Prostate gland (tissue), 2 donors: ENCODE measurements around the gene KDSR. TPM values are rescaled to one million over a fixed set of nuclear protein-coding genes. Genes with fewer than 3 reads are reported as not detected.

Experiments used
- DNase-seq: peaks from one replicate; pipeline ENCODE4 v3.0.0-alpha.2; 2019; ENCODE audit warnings: low spot score
- H3K27ac ChIP-seq, 2 donors: fragments of 200-600 bp; sonication (generic); 2 replicates each; pipeline ENCODE4 v1.5.1; 2017 to 2019
- H3K27me3 ChIP-seq: fragments of 200-600 bp; sonication (generic); replicated peaks from 2 replicates; pipeline ENCODE4 v1.5.1; 2019; ENCODE audit not compliant: insufficient read depth
- H3K36me3 ChIP-seq, 2 donors: fragments of 200-600 bp; sonication (generic); 1 replicate in 1 of 2; 2 replicates in 1 of 2; pipeline versions ENCODE4 v1.5.1 to v1.8.1; 2017 to 2019
- H3K4me1 ChIP-seq: fragments of 200-600 bp; sonication (generic); replicated peaks from 2 replicates; pipeline ENCODE4 v1.5.1; 2019
- H3K4me3 ChIP-seq, 2 donors: fragments of 200-600 bp; sonication (generic); 2 replicates each; pipeline ENCODE4 v1.5.1; 2017 to 2019
- H3K9me3 ChIP-seq: fragments of 200-600 bp; sonication (generic); 2 replicates; pipeline ENCODE4 v1.5.1; 2017
- CTCF ChIP-seq, 4 experiments: fragments of 200-600 bp in 2 of 4; fragments of 450-650 bp in 2 of 4; sonication (generic) in 2 of 4; IDR thresholded peaks; 1 replicate in 3 of 4; 2 replicates in 1 of 4; pipeline ENCODE4 v1.5.1; 2016 to 2019; ENCODE audit warnings: antibody characterized with exemption in 4 of 4, mild to moderate bottlenecking in 2 of 4, moderate library complexity in 2 of 4
- POLR2A ChIP-seq: fragments of 450-650 bp; IDR thresholded peaks from one replicate; pipeline ENCODE4 v1.6.1; 2016; ENCODE audit warnings: antibody characterized with exemption, mild to moderate bottlenecking
- POLR2AphosphoS5 ChIP-seq: sonication (generic); formaldehyde crosslinking; IDR thresholded peaks from one replicate; pipeline ENCODE4 v1.6.1; 2017; ENCODE audit warnings: antibody characterized with exemption
- WGBS: methylation state at CpG from one replicate; pipeline ENCODE4 v1.1.5; 2018; 5-methylcytosine and 5-hydroxymethylcytosine counted together
- intact Hi-C: fragments of 100-400 bp; cut with DNase I; formaldehyde crosslinking; loops from one replicate; pipeline ENCODE4 v1.14.2; 2022
- total RNA-seq, 2 donors: library from RNA; depleted of rRNA; stranded (reverse); fragments of >200 nt; gene quantifications; one replicate each; pipeline ENCODE4 v1.1.0, GENCODE V29; 2016

The KDSR gene
- total RNA-seq, 2 donors from 2014 or later = 46.1 to 52.3 TPM

DNA sequence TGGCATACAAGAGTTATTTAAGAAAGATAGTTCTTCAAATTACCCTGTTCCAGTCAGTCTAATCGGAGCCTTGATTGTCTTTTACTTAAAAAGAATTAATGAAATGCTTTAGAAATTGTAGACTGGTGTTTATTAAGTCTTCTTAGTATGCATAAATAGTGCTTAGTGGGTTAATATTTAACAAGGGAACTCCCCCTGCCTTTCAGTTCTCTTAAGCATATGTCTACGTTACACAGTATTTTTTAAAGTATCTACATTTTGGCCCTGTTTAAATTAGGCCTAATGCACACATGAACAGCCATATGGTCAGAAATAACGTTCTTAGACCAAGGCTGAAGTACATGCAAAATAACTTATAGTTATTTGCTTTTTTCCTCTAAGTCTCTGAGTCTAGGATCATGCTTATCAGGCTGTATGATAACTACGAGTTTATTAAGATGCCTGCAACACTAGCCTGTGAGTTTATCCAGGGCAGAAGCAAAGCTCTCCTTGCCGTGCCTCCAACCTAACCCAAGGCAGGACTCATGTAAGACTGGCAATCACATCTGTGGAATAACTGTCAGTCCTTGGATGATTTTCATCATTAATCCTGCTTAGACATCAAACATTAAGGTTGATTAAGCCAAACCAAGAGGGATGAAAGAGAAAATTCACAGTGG, 54.1 kb downstream of the KDSR start:
- Histone ChIP-seq H3K4me1 (no peaks in the 10 kb centered on the region), H3K27ac (no peak overlapping the region), H3K36me3 (no peaks in the 10 kb centered on the region), H3K4me3 (no peak overlapping the region), H3K27me3 (no peaks in the 10 kb centered on the region), H3K9me3 (no peaks in the 10 kb centered on the region)
- DNase-seq = no peak
- intact Hi-C loops = no loop called here
- no peak for TF ChIP-seq CTCF (IDR thresholded peaks at IDR 0.05)
- TF ChIP-seq POLR2AphosphoS5 = no peak
- no peak for TF ChIP-seq POLR2A
- 45% methylated on average over 5 of the region's 5 CpGs for WGBS

GRCh38 chr18:63312019-63312409, 55.0 kb downstream of the KDSR start:
- no peak overlapping the region for H3K27ac ChIP-seq
- no peaks in the 10 kb centered on the region for H3K4me1 ChIP-seq
- intact Hi-C loops = no loop called here

DNA sequence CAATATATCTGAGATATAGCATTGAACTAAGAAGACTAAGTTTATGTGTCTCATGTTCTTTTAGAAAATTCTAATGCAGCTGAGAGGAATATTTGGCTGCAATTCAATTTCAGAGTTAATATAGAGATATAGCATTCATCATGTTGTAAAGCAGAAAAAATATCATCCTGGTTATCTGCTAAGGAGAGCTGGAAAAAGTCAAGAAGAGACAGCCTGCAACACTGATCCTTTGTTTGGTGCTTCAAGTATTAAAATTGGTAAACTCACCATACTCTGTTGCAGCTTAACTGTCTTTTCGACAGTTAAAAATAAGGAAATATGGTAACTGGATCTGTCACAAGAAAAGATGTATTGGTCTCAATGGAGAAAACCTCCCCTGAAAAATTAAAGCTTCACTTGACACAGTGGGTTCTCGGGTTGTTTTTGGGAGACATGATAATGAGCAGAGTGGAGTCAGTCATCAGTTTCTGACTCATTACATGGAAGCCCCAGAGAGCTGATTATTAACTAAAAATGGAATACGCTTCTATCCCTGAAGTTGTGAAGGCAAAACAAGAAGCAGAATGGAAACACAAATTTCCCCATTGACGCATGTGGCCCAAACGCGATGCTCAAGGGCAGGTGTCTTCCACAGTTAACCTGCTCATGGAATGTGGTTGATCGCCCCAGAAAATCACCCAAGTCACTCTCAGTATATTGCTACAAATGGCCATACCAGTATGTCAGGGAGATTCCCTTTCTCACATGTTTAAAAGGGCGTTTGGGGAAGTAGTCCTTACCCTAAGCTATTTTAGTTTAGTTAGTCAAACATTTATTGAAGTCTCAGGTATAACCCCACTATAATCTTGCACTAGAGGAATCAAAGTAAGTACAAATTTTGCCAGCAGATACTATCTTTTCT, 55.6 kb downstream of the KDSR start:
- Histone ChIP-seq H3K4me3 (no peak overlapping the region), H3K9me3 (no peaks in the 10 kb centered on the region), H3K27ac (no peak overlapping the region), H3K4me1 (no peaks in the 10 kb centered on the region), H3K36me3 (no peaks in the 10 kb centered on the region), H3K27me3 (no peaks in the 10 kb centered on the region)
- intact Hi-C loops = no loop called here
- no peak for TF ChIP-seq POLR2AphosphoS5
- no peak for TF ChIP-seq CTCF (IDR thresholded peaks at IDR 0.05)
- no peak for TF ChIP-seq POLR2A
- 88% methylated on average over 8 of the region's 8 CpGs for WGBS
- DNase-seq = no peak

More at GRCh38 chr18:63312019-63312409, 55.0 kb downstream of the KDSR start:
- WGBS = 92% methylated on average over 3 of the region's 3 CpGs
- no peak for DNase-seq
- H3K27me3 ChIP-seq = no peaks in the 10 kb centered on the region
- H3K9me3 ChIP-seq = no peaks in the 10 kb centered on the region
- H3K36me3 ChIP-seq = no peaks in the 10 kb centered on the region
- H3K4me3 ChIP-seq = no peak overlapping the region
- TF ChIP-seq POLR2A (no peak), POLR2AphosphoS5 (no peak), CTCF (IDR thresholded peaks at IDR 0.05) (no peak)

GRCh38 chr18:63309422-63309821, 57.6 kb downstream of the KDSR start:
- no peak overlapping the region for H3K4me3 ChIP-seq
- no peak for TF ChIP-seq POLR2AphosphoS5
- H3K27me3 ChIP-seq = no peaks in the 10 kb centered on the region
- intact Hi-C loops = no loop called here
- H3K9me3 ChIP-seq = no peaks in the 10 kb centered on the region
- no peak for DNase-seq
- no peak overlapping the region for H3K27ac ChIP-seq
- no peaks in the 10 kb centered on the region for H3K36me3 ChIP-seq
- 84% methylated on average over 5 of the region's 5 CpGs for WGBS
- no peaks in the 10 kb centered on the region for H3K4me1 ChIP-seq

DNA sequence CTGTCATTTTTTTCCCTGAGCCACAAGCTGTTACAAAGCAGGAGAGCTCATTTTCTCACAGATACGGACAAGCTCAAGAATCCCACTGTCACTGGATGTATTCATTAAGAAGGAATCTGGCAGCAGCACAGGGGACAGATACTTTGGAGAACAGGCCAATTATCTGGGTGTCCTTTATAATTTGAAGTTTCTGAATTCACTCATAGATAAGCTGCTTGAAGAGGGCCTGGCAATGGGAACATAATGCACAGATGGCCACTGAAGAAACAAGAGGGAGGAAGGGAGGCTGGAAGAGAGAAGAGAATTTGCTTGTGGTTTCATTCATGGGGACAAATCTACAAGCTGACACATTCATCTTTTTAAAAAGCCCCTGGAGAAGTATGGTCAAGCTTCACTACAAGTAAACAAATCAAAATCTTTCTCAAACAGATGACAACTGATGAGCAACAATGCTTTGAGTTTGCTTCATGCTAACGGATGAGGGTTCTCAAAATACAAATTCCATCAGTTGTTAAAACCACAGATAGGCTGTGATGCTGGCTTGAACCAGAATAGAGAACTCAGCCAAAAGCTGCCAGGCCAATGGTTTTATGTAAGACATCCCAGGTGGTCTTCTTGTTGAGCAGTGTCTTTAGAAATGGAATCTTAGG, 59.3 kb downstream of the KDSR start:
- Histone ChIP-seq H3K36me3 (no peaks in the 10 kb centered on the region), H3K27ac (no peak overlapping the region), H3K4me1 (no peaks in the 10 kb centered on the region), H3K27me3 (no peaks in the 10 kb centered on the region), H3K9me3 (no peaks in the 10 kb centered on the region), H3K4me3 (no peak overlapping the region)
- TF ChIP-seq POLR2AphosphoS5 (no peak), POLR2A (no peak), CTCF (IDR thresholded peaks at IDR 0.05) (no peak)
- whole genome bisulfite sequencing = 32% methylated on average over 2 of the region's 2 CpGs
- intact Hi-C loops = no loop called here
- DNase-seq = no peak
